ENCODE measurements around the gene NRF1.

Gene NRF1

DNA sequence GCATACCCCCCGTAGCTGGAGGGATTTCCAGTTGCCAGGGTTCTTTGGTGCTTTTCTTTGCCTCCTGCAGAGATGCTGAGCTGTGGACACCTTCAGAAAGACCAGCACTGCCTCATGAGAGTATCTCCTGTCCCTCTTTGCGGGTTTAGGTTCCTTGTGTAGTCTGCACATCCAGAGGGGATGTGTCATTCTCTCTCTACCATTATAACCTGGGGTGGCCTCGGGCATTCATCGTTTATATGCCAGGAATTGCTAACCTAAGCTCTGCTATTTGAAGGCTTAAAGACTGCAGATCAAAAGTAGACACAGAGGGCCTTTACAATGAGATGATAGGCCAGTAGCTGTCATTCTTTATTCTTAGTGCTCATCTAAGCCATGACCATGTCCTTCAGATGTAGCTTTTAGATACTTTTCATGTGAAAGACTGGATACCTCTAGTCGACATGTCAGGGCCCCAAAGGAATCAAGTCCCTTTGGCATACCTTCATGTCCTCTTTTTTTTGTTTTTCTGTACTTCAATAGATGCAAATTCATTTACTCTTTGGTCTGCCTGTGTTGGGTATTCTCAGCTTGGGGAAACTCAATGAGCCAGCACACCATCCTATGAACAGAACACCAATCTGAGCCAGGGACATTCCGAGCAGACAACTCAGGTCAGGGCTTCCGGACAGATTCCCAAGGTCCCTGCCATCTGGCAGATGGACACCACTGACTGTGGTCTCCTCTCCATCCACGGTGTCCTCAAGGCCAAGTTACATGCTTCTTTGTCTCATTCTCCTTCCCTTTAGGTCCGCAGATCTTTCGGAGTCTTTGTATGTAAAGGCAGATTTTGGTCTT, 129.3 kb downstream of the NRF1 start:
- H3K4me1 ChIP-seq (ENCODE audit: control insufficient read depth, insufficient read depth, low read length): peaks cover 6% of the 10 kb centered on the region
- no peak overlapping the region for H3K9ac ChIP-seq (ENCODE audit: low read length)
- no peak overlapping the region for H3K4me3 ChIP-seq (ENCODE audit: low read length)
- H3K36me3 ChIP-seq (ENCODE audit: control insufficient read depth, insufficient read depth, low read length): peaks cover 2% of the 10 kb centered on the region
- H3K27me3 ChIP-seq (ENCODE audit: control insufficient read depth, insufficient read depth, low read length): no peaks in the 10 kb centered on the region
- no peak overlapping the region for H3K27ac ChIP-seq (ENCODE audit: low read depth, low read length)

DNA sequence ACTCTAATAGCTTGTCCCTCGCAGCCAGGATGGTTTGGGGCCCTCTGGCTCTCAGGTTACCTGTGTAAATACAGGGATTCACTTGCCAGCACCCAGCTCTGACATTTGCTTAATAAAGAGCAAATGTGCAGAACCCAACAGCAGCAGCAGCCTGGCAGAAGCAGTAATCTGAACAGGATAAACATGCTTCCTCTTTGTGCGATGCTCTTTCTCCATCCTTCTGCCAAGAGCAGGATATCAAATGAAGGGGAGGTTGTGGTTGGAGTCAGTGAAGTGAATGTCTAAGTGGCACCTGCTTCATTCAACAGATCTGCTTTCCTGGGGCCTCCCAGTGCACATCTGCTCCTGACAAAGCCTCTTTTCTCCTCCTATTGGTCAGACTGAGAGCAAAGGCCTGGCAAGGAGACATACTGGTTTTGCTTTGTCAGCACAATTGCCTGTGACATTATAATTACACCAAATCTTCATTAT, 130.3 kb downstream of the NRF1 start:
- peaks cover 2% of the 10 kb centered on the region for H3K36me3 ChIP-seq (ENCODE audit: control insufficient read depth, insufficient read depth, low read length)
- peaks cover 6% of the 10 kb centered on the region for H3K4me1 ChIP-seq (ENCODE audit: control insufficient read depth, insufficient read depth, low read length)
- H3K4me3 ChIP-seq (ENCODE audit: low read length): no peak overlapping the region
- H3K27ac ChIP-seq (ENCODE audit: low read depth, low read length): no peak overlapping the region
- H3K9ac ChIP-seq (ENCODE audit: low read length): no peak overlapping the region
- no peaks in the 10 kb centered on the region for H3K27me3 ChIP-seq (ENCODE audit: control insufficient read depth, insufficient read depth, low read length)

DNA sequence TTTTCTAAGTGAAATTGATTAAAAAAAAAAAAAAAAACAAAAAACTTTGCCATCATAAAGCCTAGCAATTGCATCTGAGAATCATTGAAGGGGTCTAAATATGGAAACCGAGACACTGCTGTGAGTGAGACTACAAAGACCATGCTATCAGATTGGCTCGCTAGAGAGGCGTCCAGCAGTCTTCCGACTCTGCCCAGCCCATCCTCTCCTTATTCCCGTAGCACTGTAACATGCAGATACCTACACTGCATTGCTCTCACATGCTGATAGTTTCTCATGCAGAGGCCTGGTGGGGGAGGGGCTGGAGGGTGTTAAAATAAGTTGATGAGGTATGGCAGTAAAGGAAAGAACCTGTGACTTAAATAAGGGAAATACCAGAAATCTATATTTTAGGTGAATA, 130.7 kb downstream of the NRF1 start:
- Histone ChIP-seq H3K27ac (ENCODE audit: low read depth, low read length) (no peak overlapping the region), H3K4me3 (ENCODE audit: low read length) (no peak overlapping the region), H3K9ac (ENCODE audit: low read length) (no peak overlapping the region), H3K27me3 (ENCODE audit: control insufficient read depth, insufficient read depth, low read length) (no peaks in the 10 kb centered on the region), H3K36me3 (ENCODE audit: control insufficient read depth, insufficient read depth, low read length) (peaks cover 2% of the 10 kb centered on the region), H3K4me1 (ENCODE audit: control insufficient read depth, insufficient read depth, low read length) (peaks cover 6% of the 10 kb centered on the region)

DNA sequence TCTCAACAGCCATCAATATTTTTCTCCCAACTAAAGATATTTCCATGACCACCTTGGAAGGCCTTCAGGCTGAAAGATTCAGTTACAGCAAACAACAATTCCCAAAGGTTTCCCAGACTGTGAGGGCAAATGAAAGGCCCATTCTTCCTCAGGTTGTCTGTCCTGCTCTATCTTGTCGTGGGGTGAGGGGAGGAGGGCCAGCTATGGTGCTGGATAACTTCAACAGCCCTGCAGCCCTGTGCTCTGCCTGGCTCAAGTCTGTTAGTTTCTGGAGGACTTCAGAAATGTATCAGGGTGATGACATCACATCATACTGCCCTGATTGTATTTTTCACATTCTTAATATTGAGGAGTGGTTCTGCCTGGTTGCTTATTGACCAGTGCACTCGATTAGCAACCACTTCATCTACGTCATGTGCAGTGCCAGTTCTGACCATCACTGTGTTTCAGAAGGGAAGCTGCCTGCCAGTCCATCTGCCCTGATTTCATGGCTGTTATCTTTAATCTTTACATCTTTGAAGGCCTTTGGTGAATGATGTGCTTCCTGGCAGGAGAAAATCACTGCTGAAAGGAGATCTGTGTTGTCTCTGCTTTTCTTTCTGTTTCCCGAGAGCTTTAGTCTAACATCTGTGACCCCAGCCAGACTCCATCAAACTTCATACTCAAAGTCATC, 135.5 kb downstream of the NRF1 start:
- Histone ChIP-seq H3K27me3 (ENCODE audit: control insufficient read depth, insufficient read depth, low read length) (no peaks in the 10 kb centered on the region), H3K4me1 (ENCODE audit: control insufficient read depth, insufficient read depth, low read length) (no peaks in the 10 kb centered on the region), H3K36me3 (ENCODE audit: control insufficient read depth, insufficient read depth, low read length) (no peaks in the 10 kb centered on the region), H3K27ac (ENCODE audit: low read depth, low read length) (no peak overlapping the region), H3K9ac (ENCODE audit: low read length) (no peak overlapping the region), H3K4me3 (ENCODE audit: low read length) (no peak overlapping the region)

DNA sequence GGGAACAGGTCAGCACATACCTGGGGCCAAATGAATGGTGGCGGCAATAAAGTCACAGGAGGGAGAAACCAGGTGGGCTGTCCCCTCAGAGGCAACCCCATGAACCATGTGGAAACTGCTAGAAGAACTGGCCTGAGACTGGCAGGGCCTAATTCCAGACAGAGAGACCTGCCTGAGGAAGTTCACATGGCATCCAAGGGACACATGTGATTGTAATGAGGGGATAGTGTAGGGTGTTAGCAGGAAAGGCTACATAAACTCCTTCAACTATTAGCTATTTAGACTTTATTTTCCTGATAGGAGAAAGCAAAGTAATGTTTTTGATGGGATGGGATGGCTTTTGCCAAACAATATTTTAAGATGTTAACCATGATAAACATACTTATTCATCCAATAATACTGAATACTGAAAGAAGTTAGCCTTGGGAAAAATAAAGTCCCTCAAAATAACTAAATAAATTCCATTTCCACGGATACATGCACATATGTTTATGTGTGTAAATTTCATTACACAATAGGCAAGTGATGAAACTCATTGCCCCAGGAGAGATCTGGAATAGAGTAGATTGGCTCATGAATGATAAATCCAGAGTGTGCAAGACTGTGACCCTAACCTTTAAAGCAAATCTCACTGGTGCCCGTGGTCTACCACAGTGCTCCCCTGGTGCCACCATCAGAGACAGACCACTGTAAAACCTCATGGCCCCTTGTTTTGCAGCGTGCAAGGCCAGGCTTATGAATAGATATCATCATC, 137.0 kb downstream of the NRF1 start:
- Histone ChIP-seq H3K27ac (ENCODE audit: low read depth, low read length) (no peak overlapping the region), H3K4me3 (ENCODE audit: low read length) (no peak overlapping the region), H3K4me1 (ENCODE audit: control insufficient read depth, insufficient read depth, low read length) (no peaks in the 10 kb centered on the region), H3K36me3 (ENCODE audit: control insufficient read depth, insufficient read depth, low read length) (no peaks in the 10 kb centered on the region), H3K27me3 (ENCODE audit: control insufficient read depth, insufficient read depth, low read length) (no peaks in the 10 kb centered on the region), H3K9ac (ENCODE audit: low read length) (no peak overlapping the region)

DNA sequence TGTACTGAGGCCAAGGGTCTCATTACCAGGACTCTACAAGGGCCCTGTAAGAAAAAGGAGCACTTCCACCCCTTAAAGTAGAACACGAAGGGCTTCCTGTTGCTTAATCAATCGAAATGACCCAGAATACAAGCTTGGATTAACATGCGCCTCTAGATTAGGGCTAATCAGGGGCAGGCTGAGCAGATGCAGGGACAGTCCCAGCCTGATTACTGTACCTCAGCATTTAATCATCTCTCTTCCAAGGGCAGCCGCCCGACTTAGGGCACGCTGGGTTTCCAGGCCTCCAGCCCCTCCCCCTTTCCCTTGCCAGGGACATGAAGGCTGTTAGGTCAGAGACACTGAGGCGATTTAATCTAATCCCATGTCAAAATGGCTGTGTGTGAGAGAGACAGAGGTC, 138.6 kb downstream of the NRF1 start:
- H3K9ac ChIP-seq (ENCODE audit: low read length): no peak overlapping the region
- no peaks in the 10 kb centered on the region for H3K27me3 ChIP-seq (ENCODE audit: control insufficient read depth, insufficient read depth, low read length)
- H3K4me1 ChIP-seq (ENCODE audit: control insufficient read depth, insufficient read depth, low read length): no peaks in the 10 kb centered on the region
- no peaks in the 10 kb centered on the region for H3K36me3 ChIP-seq (ENCODE audit: control insufficient read depth, insufficient read depth, low read length)
- H3K4me3 ChIP-seq (ENCODE audit: low read length): no peak overlapping the region
- H3K27ac ChIP-seq (ENCODE audit: low read depth, low read length): no peak overlapping the region

DNA sequence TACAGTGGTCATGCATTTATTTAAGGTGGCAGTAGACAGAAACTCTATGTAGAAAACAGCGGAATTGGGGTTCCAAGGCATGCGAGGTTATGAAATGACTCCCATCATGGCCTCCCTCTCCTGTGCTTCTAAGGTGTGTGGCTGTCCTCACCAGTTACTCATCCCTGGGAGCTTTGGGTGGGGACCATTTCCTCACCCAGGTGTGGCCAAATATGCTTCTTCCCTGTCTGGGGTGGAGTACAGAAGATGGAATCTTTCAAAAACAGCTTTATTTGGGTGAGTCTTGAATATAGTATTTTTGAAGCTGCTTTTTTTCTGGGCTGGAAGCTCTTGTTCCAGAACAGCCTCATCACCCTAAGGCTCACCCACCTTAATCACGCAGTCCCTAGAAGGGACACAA, 139.0 kb downstream of the NRF1 start:
- no peak overlapping the region for H3K4me3 ChIP-seq (ENCODE audit: low read length)
- no peaks in the 10 kb centered on the region for H3K27me3 ChIP-seq (ENCODE audit: control insufficient read depth, insufficient read depth, low read length)
- H3K36me3 ChIP-seq (ENCODE audit: control insufficient read depth, insufficient read depth, low read length): peaks cover 1% of the 10 kb centered on the region
- no peaks in the 10 kb centered on the region for H3K4me1 ChIP-seq (ENCODE audit: control insufficient read depth, insufficient read depth, low read length)
- H3K27ac ChIP-seq (ENCODE audit: low read depth, low read length): no peak overlapping the region
- no peak overlapping the region for H3K9ac ChIP-seq (ENCODE audit: low read length)

DNA sequence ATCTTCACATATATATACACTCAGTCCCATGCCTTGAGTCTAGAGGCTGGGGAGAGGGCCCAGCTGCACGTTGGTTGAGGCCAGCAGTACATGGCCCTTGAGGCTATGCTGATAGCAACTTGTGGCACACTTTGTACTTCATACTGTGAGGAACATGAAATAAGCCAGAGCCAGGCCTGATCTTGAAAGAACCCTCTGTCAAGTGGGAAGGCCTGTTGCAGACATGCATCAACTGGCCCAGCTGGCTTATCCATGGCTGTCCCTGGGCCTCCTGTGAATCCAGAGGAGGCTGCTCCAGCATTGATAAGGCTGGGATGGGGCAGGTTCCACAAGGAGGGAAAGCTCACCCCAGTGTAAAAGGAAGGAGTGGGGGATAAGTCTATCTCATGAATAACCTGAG, 140.4 kb downstream of the NRF1 start:
- Histone ChIP-seq H3K9ac (ENCODE audit: low read length) (no peak overlapping the region), H3K27ac (ENCODE audit: low read depth, low read length) (no peak overlapping the region), H3K4me3 (ENCODE audit: low read length) (no peak overlapping the region), H3K36me3 (ENCODE audit: control insufficient read depth, insufficient read depth, low read length) (peaks cover 3% of the 10 kb centered on the region), H3K27me3 (ENCODE audit: control insufficient read depth, insufficient read depth, low read length) (no peaks in the 10 kb centered on the region), H3K4me1 (ENCODE audit: control insufficient read depth, insufficient read depth, low read length) (no peaks in the 10 kb centered on the region)

DNA sequence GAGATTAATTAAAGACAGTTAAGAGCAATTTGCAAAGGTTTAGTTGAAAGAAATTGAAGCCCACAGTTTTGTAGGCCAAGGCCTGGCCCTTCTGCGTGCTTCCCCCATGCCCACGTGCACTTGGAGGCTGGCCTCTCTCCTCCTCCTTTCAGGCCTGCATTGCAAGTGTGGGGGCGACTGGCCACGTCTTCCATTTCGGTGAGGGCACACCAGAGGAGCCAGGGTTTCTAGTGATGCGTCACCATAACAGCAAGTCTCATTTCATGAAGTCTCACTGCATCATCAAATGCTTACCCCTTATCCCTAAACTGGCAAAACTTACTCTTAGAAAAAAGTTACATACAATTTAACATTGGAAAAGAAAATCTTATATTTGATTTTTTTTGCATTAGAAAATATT, 141.2 kb downstream of the NRF1 start:
- H3K4me1 ChIP-seq (ENCODE audit: control insufficient read depth, insufficient read depth, low read length): no peaks in the 10 kb centered on the region
- no peak overlapping the region for H3K9ac ChIP-seq (ENCODE audit: low read length)
- H3K27me3 ChIP-seq (ENCODE audit: control insufficient read depth, insufficient read depth, low read length): no peaks in the 10 kb centered on the region
- H3K36me3 ChIP-seq (ENCODE audit: control insufficient read depth, insufficient read depth, low read length): peaks cover 3% of the 10 kb centered on the region
- H3K27ac ChIP-seq (ENCODE audit: low read depth, low read length): no peak overlapping the region
- no peak overlapping the region for H3K4me3 ChIP-seq (ENCODE audit: low read length)

DNA sequence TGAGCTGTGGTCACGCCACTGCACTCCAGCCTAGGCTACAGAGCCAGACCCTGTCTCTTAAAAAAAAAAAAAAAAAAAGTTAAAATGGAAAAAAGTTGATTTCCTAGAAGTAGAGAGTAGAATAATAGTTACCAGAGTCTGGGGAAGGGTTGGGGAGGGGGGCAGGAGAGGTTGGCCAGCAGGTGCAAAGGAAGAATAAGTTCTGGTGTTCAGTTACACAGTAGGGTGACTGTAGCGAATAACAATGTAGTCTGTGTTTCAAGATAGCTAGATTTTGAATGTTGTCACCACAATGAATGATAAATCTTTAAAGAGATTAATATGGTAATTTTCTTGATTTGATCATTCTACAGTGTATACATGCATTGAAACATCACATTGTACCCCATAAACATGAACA, 142.9 kb downstream of the NRF1 start:
- H3K9ac ChIP-seq (ENCODE audit: low read length): no peak overlapping the region
- H3K36me3 ChIP-seq (ENCODE audit: control insufficient read depth, insufficient read depth, low read length): peaks cover 3% of the 10 kb centered on the region
- no peak overlapping the region for H3K27ac ChIP-seq (ENCODE audit: low read depth, low read length)
- no peak overlapping the region for H3K4me3 ChIP-seq (ENCODE audit: low read length)
- H3K27me3 ChIP-seq (ENCODE audit: control insufficient read depth, insufficient read depth, low read length): no peaks in the 10 kb centered on the region
- H3K4me1 ChIP-seq (ENCODE audit: control insufficient read depth, insufficient read depth, low read length): no peaks in the 10 kb centered on the region

DNA sequence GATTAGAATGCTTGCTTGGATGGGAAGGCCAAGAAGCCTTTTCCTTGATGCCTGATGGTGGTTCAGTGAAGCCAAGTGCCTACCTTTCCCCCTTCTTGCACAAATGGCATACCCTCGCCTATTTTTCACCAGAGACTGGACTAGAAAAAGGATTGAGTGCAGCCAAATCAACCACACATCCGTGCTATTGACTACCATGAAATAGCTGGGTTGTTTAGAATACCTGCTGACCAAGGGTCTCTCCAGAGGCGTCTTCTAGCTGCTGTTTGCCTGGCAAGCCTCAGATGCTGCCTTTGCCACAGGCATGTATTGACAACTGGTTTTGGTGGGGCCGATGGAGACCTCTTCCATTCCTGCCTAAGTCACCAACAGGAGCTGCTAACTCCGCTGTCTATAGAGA, 146.5 kb downstream of the NRF1 start:
- H3K9ac ChIP-seq (ENCODE audit: low read length): no peak overlapping the region
- H3K4me1 ChIP-seq (ENCODE audit: control insufficient read depth, insufficient read depth, low read length): no peaks in the 10 kb centered on the region
- no peak overlapping the region for H3K27ac ChIP-seq (ENCODE audit: low read depth, low read length)
- no peaks in the 10 kb centered on the region for H3K27me3 ChIP-seq (ENCODE audit: control insufficient read depth, insufficient read depth, low read length)
- H3K4me3 ChIP-seq (ENCODE audit: low read length): no peak overlapping the region
- H3K36me3 ChIP-seq (ENCODE audit: control insufficient read depth, insufficient read depth, low read length): peaks cover 3% of the 10 kb centered on the region

DNA sequence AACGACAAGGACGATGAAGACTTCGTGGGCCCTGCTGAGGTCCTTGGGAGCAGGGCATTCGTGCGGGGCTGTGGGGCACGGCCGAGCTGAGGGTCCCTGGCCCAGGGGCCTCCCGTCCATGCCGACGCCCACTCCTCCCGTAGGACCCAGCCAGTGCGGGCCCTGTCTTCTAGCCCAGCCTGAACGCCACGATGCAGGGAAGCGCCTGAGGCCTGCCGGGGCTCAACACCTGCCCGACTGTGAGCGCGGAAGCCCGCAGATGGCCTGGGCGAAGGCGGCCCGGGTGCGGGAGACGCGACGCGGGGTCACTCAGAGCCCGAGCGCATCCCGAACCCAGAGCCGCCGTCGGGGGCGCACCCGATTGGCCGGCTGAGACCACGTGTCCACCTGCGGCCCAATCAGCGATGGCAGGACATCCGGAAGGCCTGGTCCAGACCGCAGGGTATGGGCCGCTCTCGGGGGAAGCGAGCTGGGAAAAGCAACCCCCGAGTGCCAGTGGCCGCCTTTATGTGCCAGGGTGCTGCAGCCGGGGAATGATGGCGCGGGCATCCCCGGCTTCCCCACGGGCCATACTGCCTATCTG, 151.0 kb downstream of the NRF1 start:
- H3K9ac ChIP-seq (ENCODE audit: low read length): no peak overlapping the region
- H3K36me3 ChIP-seq (ENCODE audit: control insufficient read depth, insufficient read depth, low read length): no peaks in the 10 kb centered on the region
- no peaks in the 10 kb centered on the region for H3K27me3 ChIP-seq (ENCODE audit: control insufficient read depth, insufficient read depth, low read length)
- H3K4me1 ChIP-seq (ENCODE audit: control insufficient read depth, insufficient read depth, low read length): no peaks in the 10 kb centered on the region
- no peak overlapping the region for H3K27ac ChIP-seq (ENCODE audit: low read depth, low read length)
- H3K4me3 ChIP-seq (ENCODE audit: low read length): no peak overlapping the region
